SK-N-SH treated with all-trans-retinoic acid at 6 μM for 48 hours (cell line): ENCODE measurements around the gene GRIP1.

Experiments used
- ATAC-seq: fragments of 200-7000 bp; cut with Tn5 transposase; 3 replicates; pipeline ENCODE4 v1.9.1; 2020; ENCODE audit warnings: mild to moderate bottlenecking, moderate library complexity
- BACH2 ChIP-seq: fragments of 250-450 bp; sonication (Bioruptor Pico); IDR thresholded peaks from 2 replicates; pipeline ENCODE4 v1.9.0; 2021; ENCODE audit warnings: mild to moderate bottlenecking, borderline replicate concordance
- CREB5 ChIP-seq: fragments of 250-450 bp; sonication (Bioruptor Pico); IDR thresholded peaks from 2 replicates; pipeline ENCODE4 v1.5.1; 2020; ENCODE audit warnings: low read depth, mild to moderate bottlenecking, moderate library complexity
- ESRRG ChIP-seq: fragments of 250-450 bp; sonication (Bioruptor Pico); IDR thresholded peaks from 2 replicates; pipeline ENCODE4 v1.6.1; 2021; ENCODE audit warnings: mild to moderate bottlenecking
- GLIS3 ChIP-seq: fragments of 250-450 bp; sonication (Bioruptor Pico); IDR thresholded peaks from 2 replicates; pipeline ENCODE4 v1.5.0; 2020; ENCODE audit warnings: mild to moderate bottlenecking, moderate library complexity
- ISL1 ChIP-seq: fragments of 250-450 bp; sonication (Bioruptor Pico); IDR thresholded peaks from 2 replicates; pipeline ENCODE4 v2.1.2; 2022; ENCODE audit warnings: mild to moderate bottlenecking, moderate library complexity
- OSR1 ChIP-seq: fragments of 250-450 bp; sonication (Bioruptor Pico); IDR thresholded peaks from 2 replicates; pipeline ENCODE4 v1.8.0; 2022; ENCODE audit warnings: moderate library complexity, mild to moderate bottlenecking, inconsistent platforms
- PATZ1 ChIP-seq: fragments of 250-450 bp; sonication (Bioruptor Pico); IDR thresholded peaks from 2 replicates; pipeline ENCODE4 v1.8.0; 2020; ENCODE audit warnings: mild to moderate bottlenecking, moderate library complexity, borderline replicate concordance
- PPARA ChIP-seq: fragments of 250-450 bp; sonication (Bioruptor Pico); IDR thresholded peaks from 2 replicates; pipeline ENCODE4 v1.5.0; 2020; ENCODE audit warnings: mild to moderate bottlenecking, borderline replicate concordance
- RARB ChIP-seq: fragments of 250-450 bp; sonication (Bioruptor Pico); IDR thresholded peaks from 2 replicates; pipeline ENCODE4 v1.8.0; 2021; ENCODE audit warnings: mild to moderate bottlenecking, moderate library complexity
- TCF4 ChIP-seq: fragments of 250-450 bp; sonication (Bioruptor Pico); IDR thresholded peaks from 2 replicates; pipeline ENCODE4 v1.8.0; 2021; ENCODE audit warnings: mild to moderate bottlenecking, moderate library complexity, borderline replicate concordance
- TOX ChIP-seq: fragments of 250-450 bp; sonication (Bioruptor Pico); IDR thresholded peaks from 2 replicates; pipeline ENCODE4 v1.8.0; 2021; ENCODE audit warnings: mild to moderate bottlenecking, moderate library complexity, borderline replicate concordance
- TSHZ2 ChIP-seq: fragments of 250-450 bp; sonication (Bioruptor Pico); IDR thresholded peaks from 2 replicates; pipeline ENCODE4 v1.5.0; 2020; ENCODE audit warnings: mild to moderate bottlenecking, moderate library complexity
- ZC3H10 ChIP-seq: fragments of 250-450 bp; sonication (Bioruptor Pico); IDR thresholded peaks from 2 replicates; pipeline ENCODE4 v1.5.1; 2021; ENCODE audit warnings: mild to moderate bottlenecking, moderate library complexity
- ZFP3 ChIP-seq: fragments of 250-450 bp; sonication (Bioruptor Pico); IDR thresholded peaks from 2 replicates; pipeline ENCODE4 v1.5.0; 2020; ENCODE audit warnings: mild to moderate bottlenecking, moderate library complexity
- ZFP30 ChIP-seq: fragments of 450-650 bp; formaldehyde crosslinking; IDR thresholded peaks from 2 replicates; pipeline ENCODE4 v1.5.0; 2022; ENCODE audit warnings: mild to moderate bottlenecking, moderate library complexity
- ZNF565 ChIP-seq: fragments of 450-650 bp; formaldehyde crosslinking; conservative IDR thresholded peaks from 2 replicates; pipeline ENCODE4 v1.5.0; 2020; ENCODE audit warnings: low read depth, mild to moderate bottlenecking, moderate library complexity
- ZNF8 ChIP-seq: fragments of 450-650 bp; formaldehyde crosslinking; IDR thresholded peaks from 2 replicates; pipeline ENCODE4 v1.5.0; 2020; ENCODE audit warnings: mild to moderate bottlenecking, moderate library complexity
- TF ChIP-seq, protein P1 (sequence below): fragments of 250-450 bp; sonication (Bioruptor Pico); IDR thresholded peaks from 2 replicates; pipeline ENCODE4 v1.8.0; 2021; ENCODE audit warnings: low read depth, mild to moderate bottlenecking, moderate library complexity, borderline replicate concordance
- TF ChIP-seq, protein P2 (sequence below): fragments of 250-450 bp; sonication (Bioruptor Pico); IDR thresholded peaks from 2 replicates; pipeline ENCODE4 v1.5.1; 2021; ENCODE audit warnings: mild to moderate bottlenecking, moderate library complexity

The GRIP1 gene

GRCh38 chr12:66495709-66496108 is 183.2 kb downstream of the GRIP1 start:
- no peak for ATAC-seq
- no peak for TF ChIP-seq TCF4 (CRISPR knock-in tag)
- TF ChIP-seq GLIS3 = no peak
- TF ChIP-seq, protein P1, sequence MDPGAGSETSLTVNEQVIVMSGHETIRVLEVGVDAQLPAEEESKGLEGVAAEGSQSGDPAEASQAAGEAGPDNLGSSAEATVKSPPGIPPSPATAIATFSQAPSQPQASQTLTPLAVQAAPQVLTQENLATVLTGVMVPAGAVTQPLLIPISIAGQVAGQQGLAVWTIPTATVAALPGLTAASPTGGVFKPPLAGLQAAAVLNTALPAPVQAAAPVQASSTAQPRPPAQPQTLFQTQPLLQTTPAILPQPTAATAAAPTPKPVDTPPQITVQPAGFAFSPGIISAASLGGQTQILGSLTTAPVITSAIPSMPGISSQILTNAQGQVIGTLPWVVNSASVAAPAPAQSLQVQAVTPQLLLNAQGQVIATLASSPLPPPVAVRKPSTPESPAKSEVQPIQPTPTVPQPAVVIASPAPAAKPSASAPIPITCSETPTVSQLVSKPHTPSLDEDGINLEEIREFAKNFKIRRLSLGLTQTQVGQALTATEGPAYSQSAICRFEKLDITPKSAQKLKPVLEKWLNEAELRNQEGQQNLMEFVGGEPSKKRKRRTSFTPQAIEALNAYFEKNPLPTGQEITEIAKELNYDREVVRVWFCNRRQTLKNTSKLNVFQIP (CRISPR knock-in tag) = no peak
- TF ChIP-seq, protein P2, sequence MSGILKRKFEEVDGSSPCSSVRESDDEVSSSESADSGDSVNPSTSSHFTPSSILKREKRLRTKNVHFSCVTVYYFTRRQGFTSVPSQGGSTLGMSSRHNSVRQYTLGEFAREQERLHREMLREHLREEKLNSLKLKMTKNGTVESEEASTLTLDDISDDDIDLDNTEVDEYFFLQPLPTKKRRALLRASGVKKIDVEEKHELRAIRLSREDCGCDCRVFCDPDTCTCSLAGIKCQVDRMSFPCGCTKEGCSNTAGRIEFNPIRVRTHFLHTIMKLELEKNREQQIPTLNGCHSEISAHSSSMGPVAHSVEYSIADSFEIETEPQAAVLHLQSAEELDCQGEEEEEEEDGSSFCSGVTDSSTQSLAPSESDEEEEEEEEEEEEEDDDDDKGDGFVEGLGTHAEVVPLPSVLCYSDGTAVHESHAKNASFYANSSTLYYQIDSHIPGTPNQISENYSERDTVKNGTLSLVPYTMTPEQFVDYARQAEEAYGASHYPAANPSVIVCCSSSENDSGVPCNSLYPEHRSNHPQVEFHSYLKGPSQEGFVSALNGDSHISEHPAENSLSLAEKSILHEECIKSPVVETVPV (CRISPR knock-in tag) = no peak
- TF ChIP-seq ZNF8 (CRISPR knock-in tag) = no peak
- TF ChIP-seq ZNF565 (CRISPR knock-in tag) = no peak

GRCh38 chr12:66493819-66494218 is 185.1 kb downstream of the GRIP1 start:
- no peak for ATAC-seq
- no peak for TF ChIP-seq ZNF565 (CRISPR knock-in tag)
- TF ChIP-seq ZFP30 (CRISPR knock-in tag) = no peak
- TF ChIP-seq PATZ1 (CRISPR knock-in tag) = no peak
- TF ChIP-seq, all 23 proteins: peak for 0

DNA sequence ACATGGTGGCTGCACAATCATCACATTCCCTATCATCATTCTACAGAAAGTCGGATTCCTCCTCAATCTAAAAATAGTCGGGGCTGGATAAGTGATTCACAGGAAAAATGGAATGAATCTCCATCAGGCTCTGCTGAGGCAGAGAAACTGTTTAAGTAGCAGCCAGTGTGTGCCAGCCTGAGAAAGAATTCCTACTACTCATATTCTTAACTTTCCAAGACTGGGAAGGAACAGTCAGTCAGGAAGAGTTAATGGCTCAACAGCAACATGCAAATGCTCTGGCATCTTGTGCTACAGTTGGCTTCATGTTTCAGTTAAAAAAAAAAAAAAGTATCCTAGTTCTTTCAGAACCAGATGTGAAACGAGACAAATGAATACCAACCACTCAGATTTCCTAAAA is 187.0 kb downstream of the GRIP1 start:
- ATAC-seq = no peak
- TF ChIP-seq ZNF565 (CRISPR knock-in tag) = no peak

DNA sequence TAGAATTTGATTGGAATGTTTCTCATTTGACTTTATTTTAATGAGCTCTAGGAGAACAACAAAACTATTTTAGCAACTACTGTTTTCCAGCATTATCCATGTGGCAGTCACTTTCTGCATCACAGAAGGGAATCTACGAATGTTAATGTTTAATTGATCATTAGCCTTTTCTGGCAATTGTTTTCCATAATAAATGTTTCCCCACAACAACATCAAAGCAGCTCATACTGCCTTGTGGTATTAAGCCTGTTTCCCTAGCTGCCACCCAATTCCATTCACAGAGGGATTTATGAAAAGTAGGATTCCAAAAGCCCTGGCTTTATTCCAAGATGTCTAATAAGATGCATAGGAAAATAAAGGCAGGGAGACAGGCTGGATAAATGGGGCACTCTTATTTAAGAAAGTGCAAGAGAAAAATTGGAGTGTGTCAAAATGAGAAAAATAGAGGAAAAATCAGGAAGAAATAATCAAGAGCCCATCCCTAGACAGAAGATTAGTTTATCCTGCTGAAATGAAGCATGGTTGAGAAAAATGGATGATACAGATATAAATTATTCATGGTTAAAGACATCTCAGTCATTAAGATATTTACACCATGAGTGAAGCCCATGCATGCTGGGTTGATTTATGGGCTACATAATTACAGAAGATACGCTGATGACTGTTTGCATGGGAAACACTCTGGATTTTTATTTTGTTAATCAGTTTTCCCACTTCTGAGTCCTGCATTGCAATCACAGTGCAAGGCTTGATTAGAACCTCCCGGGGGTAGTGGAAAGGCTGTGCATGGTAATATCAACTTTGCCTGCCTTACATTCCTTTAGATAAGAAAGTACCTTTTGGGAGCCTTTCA is 196.3 kb downstream of the GRIP1 start:
- no peak for ATAC-seq
- no peak for TF ChIP-seq BACH2 (CRISPR knock-in tag)
- TF ChIP-seq ISL1 = no peak
- no peak for TF ChIP-seq ZNF565 (CRISPR knock-in tag)
- TF ChIP-seq ZNF8 (CRISPR knock-in tag) = no peak
- no peak for TF ChIP-seq ZFP3 (CRISPR knock-in tag)
- TF ChIP-seq ZC3H10 (CRISPR knock-in tag) = no peak
- TF ChIP-seq TSHZ2 (CRISPR knock-in tag) = no peak
- TF ChIP-seq CREB5 = no peak
- no peak for TF ChIP-seq PPARA (CRISPR knock-in tag)
- TF ChIP-seq OSR1 = no peak
- no peak for TF ChIP-seq ESRRG (CRISPR knock-in tag)
- no peak for TF ChIP-seq RARB (CRISPR knock-in tag)
- no peak for TF ChIP-seq TCF4 (CRISPR knock-in tag)
- TF ChIP-seq TOX (CRISPR knock-in tag) = no peak
- TF ChIP-seq, all 23 proteins: peak for 0
